GM21786 (cell line): Measurements from ENCODE around the gene TPBG.
"Not testable (repeated sequence)": the region's sequence is repeated elsewhere in the genome, so short reads cannot be mapped to it uniquely, and the experiment has no call there.

ENCODE experiments used
- ATAC-seq: cut with Tn5 transposase; IDR thresholded peaks from one replicate; pipeline ENCODE4 v1.9.1; 2021; ENCODE audit not compliant: unreplicated experiment

TPBG gene

DNA sequence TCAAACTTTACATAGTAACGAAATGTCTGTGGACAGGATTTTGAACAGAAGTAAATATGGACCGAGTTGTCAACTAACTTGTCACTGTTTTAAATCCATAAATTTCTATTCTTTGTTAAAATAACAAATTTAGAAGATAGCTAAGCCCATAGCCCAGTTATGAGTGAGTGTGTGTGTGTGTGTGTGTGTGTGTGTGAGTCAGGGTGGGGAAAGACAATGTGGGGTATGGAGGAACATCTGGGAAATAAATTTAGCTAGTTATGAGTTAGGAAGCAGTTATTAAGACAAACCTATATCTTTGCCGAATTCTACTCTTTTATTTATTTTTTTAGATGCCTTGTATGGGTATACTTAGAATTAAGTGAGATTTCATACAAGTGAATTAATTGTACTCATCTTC is 9.0 kb downstream of the TPBG start:
- no peak for ATAC-seq

DNA sequence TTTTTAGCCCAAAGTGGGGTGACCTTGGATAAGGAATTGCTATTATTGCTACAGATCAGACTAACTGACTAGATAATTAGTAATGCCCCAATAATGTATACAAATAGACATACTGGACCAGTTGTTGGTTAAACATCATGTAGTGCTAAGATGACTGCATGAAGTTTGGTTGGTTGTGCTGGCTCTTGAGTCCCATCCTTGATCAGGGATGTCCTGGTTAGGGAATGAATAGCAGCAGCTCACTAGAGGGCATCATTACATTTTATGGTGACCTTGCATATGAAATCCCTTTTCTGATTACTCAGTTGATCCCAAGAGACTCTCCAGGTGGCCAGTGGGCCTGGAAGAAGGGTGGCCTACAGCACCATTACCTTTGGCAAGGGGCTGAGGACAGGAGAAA is 10.9 kb downstream of the TPBG start:
- no peak for ATAC-seq

GRCh38 chr6:82376636-82377035 is 13.0 kb downstream of the TPBG start:
- ATAC-seq: no peak

GRCh38 chr6:82380566-82381185 is 17.1 kb downstream of the TPBG start:
- ATAC-seq: no peak

DNA sequence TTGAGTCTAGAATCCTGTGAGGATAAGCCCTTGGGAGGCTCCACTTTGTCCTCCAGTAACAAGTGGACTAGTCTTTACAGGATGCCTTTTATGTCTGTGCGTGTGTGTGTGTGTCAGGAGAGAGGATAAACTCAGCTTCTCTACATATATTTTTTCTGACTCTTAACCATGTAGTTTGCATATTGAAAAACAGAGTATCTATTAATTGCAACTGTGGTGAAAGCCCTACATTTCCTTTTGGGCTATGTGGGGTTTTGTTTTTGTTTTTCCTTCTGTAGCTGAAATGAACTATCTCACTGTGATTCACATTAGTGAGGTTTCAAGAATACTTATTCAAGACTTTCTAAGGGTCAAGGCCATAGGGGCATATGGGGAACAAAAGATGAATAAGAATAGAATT is 17.7 kb downstream of the TPBG start:
- peak; percentile 55 for ATAC-seq

GRCh38 chr6:82385102-82385501 is 21.5 kb downstream of the TPBG start:
- ATAC-seq: no peak

GRCh38 chr6:82385546-82385945 is 21.9 kb downstream of the TPBG start:
- no peak for ATAC-seq

DNA sequence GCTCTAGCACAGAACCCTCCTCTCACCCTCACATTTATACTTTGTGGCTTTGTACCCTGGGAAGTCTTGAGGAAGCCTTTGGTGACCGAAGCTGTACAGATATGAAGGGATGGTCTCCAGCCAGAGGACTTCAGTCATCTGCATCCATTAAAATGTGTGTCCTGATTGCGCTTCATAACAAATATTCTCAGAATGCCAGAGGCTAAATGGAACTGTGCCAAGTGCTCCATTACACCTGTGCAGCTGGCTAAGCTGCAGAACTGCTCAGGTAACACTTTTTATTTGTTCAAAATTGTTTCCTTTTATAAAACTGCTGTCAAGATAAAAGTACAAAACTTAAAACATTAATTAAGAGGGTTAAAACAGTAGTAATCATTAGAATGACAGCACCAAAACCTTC is 22.3 kb downstream of the TPBG start:
- ATAC-seq: no peak

- ATAC-seq: not testable (repeated sequence)
Observed at GRCh38 chr6:82394770-82395169, 31.2 kb downstream of the TPBG start.

GRCh38 chr6:82396964-82397751 is 33.5 kb downstream of the TPBG start:
- ATAC-seq: peak; percentile 37

DNA sequence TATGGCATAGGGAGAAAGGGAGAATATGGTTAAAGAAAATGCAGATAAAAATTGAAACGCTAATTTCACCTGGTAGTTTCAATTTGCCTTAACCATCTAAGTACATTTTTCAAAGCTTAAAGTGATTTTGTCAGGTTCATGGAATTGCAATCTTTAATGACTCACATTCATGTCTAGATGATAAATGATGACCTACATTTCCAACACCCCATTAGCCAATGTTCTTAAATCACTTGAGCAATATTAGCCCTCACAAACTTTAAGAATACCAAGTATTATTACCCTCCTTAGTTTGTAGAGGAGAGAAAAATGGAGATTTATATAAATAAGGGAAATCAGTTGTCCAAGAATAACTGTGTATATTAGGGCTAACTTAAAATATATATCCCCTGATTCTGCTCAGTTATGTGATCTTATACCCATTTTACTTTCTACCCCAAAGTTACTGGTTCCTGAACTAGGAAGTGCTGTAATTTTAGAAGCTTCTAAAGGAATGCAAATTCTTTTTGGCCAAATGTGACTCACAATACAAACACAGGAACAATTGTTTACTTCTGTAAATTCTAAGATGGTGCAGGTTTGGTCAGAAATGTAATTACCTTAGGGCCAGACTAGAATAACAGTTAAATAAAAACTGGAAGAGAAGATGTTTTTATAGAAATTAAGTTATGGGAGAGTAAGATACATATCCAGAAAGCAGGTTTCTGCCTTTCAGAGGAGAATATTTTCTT is 34.5 kb downstream of the TPBG start:
- ATAC-seq: no peak

- peak; percentile 61 for ATAC-seq
Observed at GRCh38 chr6:82408952-82409431, 45.4 kb downstream of the TPBG start.

DNA sequence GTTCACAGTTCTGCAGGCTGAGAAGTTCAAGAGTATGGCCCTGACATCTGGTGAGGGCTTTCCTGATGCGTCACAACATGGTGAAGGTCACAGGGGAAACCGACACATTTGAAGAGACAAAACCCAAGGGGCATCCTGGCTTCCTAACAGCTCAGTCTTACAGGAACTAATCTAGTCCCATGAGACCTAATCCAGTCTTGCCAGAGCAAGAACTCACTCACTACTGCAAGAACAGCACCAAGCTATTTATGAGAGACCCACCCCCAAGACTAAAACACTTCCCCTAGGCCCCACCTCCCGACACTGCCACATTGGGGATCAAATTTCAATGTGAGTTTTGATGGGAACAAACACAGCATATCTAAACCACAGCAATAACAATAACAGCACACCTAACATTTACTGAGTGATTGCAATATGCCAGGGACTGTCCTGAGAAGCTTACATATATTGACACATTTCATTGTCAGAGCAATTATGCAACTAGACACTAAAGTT is 46.6 kb downstream of the TPBG start:
- no peak for ATAC-seq

DNA sequence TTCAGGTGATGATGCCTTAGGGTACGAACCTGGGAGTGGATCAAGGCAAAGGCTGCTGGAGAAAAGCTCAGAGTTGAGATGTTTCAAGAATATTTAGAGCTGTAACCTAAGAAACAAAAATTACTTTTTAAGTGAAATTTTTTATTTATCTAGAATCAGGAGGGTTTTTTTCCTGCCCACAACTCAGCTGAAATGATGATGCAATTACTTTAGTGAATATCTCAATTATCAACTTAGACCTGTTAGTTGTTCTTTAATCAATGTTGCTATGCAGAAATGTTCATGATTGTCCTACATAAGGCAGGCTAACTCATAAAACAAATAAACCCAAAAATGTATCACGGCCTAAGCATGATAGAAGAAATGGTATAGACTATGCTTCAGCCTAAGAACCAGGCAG is 50.3 kb downstream of the TPBG start:
- ATAC-seq: no peak

- ATAC-seq: no peak
Observed at GRCh38 chr6:82415820-82416219, 52.2 kb downstream of the TPBG start.

DNA sequence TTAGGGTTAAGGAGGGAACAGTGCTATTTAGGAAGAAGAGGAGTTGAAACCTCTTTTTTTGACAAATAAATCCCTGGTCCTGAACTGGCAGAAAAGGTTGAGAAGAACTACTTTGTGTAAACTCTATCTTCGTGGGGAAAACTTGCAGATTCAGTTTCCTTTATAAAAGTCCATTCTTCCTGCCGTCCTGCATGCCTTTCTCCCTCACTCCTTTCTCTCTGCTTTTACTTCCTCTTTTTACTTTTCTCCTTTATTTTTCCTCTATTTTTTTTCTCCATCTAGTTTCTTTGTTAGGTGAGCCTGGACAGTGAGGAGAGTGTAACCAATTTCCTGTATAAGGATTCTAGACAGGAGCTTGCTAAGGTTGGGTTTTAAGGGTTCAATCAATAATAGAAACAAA is 52.7 kb downstream of the TPBG start:
- no peak for ATAC-seq
